HG03064 (cell line): ENCODE measurements around the gene RPL36A.
A peak's percentile ranks its signal among the peaks of the same experiment; 100 is the strongest.

Source experiments
- ATAC-seq: cut with Tn5 transposase; IDR thresholded peaks from one replicate; pipeline ENCODE4 v1.9.1; 2021; ENCODE audit warnings: low read depth; ENCODE audit not compliant: unreplicated experiment

The RPL36A gene

GRCh38 chrX:101391831-101392230 lies 1.0 kb downstream of the RPL36A start:
- ATAC-seq = no peak

GRCh38 chrX:101393530-101394305 lies 2.9 kb downstream of the RPL36A start:
- no peak for ATAC-seq

- ATAC-seq = no peak
These were observed 3.6 kb downstream of the RPL36A start for GRCh38 chrX:101394372-101394771.

- ATAC-seq = no peak
These were observed 5.0 kb downstream of the RPL36A start for GRCh38 chrX:101395789-101396188.

- ATAC-seq = no peak
These were observed 7.0 kb downstream of the RPL36A start for GRCh38 chrX:101397779-101398178.

GRCh38 chrX:101398694-101399093 lies 7.9 kb downstream of the RPL36A start:
- no peak for ATAC-seq

- ATAC-seq = no peak
These were observed 9.0 kb downstream of the RPL36A start for GRCh38 chrX:101399825-101400224.

GRCh38 chrX:101407167-101407747 lies 16.4 kb downstream of the RPL36A start:
- ATAC-seq = peak; percentile 4

GRCh38 chrX:101407748-101408531 lies 17.1 kb downstream of the RPL36A start, which contains the start of the genes GLA and HNRNPH2:
TSS of gene GLA (minus strand) at chrX:101407925. CDS start at chrX:101407903, 22 bp downstream.
TSS of gene HNRNPH2 (plus strand) at chrX:101408222. CDS start at chrX:101411989, 3,767 bp downstream.
- peak; percentile 77 for ATAC-seq

GRCh38 chrX:101408532-101408841 lies 17.7 kb downstream of the RPL36A start:
- ATAC-seq = no peak

GRCh38 chrX:101409043-101409442 lies 18.2 kb downstream of the RPL36A start:
- ATAC-seq = no peak

GRCh38 chrX:101410461-101410860 lies 19.6 kb downstream of the RPL36A start:
- ATAC-seq = no peak

GRCh38 chrX:101411984-101412383 lies 21.2 kb downstream of the RPL36A start:
- ATAC-seq = no peak

- peak; percentile 66 for ATAC-seq
These were observed 24.7 kb downstream of the RPL36A start for GRCh38 chrX:101415180-101416145.

- no peak for ATAC-seq
These were observed 25.9 kb downstream of the RPL36A start for GRCh38 chrX:101416691-101417090.

- ATAC-seq = no peak
These were observed 26.4 kb downstream of the RPL36A start for GRCh38 chrX:101417190-101417589.

- ATAC-seq = no peak
These were observed 27.4 kb downstream of the RPL36A start for GRCh38 chrX:101417981-101418841.

- ATAC-seq = no peak
These were observed 28.7 kb downstream of the RPL36A start for GRCh38 chrX:101419489-101419888.

- no peak for ATAC-seq
These were observed 37.1 kb downstream of the RPL36A start for GRCh38 chrX:101427954-101428353.
